GM12891 (cell line): Measurements from ENCODE around the gene AARSD1.

ENCODE experiments used
- PAX5 ChIP-seq: IDR thresholded peaks from 2 replicates; pipeline ENCODE4 v1.6.1; 2011; ENCODE audit warnings: low read length, moderate library complexity, mild to moderate bottlenecking; ENCODE audit not compliant: insufficient read depth, severe bottlenecking
- POLR2A ChIP-seq: IDR thresholded peaks from 2 replicates; pipeline ENCODE4 v1.6.1; 2011; ENCODE audit warnings: low read depth, low read length, control low read depth
- POLR2AphosphoS5 ChIP-seq: IDR thresholded peaks from 2 replicates; pipeline ENCODE4 v1.6.1; 2011; ENCODE audit warnings: low read depth, low read length, control low read depth
- POU2F2 ChIP-seq: IDR thresholded peaks from 2 replicates; pipeline ENCODE4 v1.6.1; 2011; ENCODE audit warnings: low read depth, mild to moderate bottlenecking, control low read depth, low read length, moderate library complexity
- SPI1 ChIP-seq: IDR thresholded peaks from 2 replicates; pipeline ENCODE4 v1.6.1; 2011; ENCODE audit warnings: low read depth, low read length, control low read depth
- TAF1 ChIP-seq: IDR thresholded peaks from 2 replicates; pipeline ENCODE4 v1.6.1; 2011; ENCODE audit warnings: low read depth, low read length, control low read depth

- peak; percentile 74 for TF ChIP-seq POLR2AphosphoS5
- TF ChIP-seq POLR2A, result peak; percentile 75
- TF ChIP-seq POU2F2, result peak; percentile 14; the same call in 1 of the 2 replicates
- peak; percentile 73; the same call in 1 of the 2 replicates for TF ChIP-seq TAF1
- no peak for TF ChIP-seq PAX5
- TF ChIP-seq SPI1, result peak; percentile 41
Measured at GRCh38 chr17:43006639-43007551, 42.6 kb upstream of the AARSD1 start, which contains the start of gene IFI35.
